Mucosa of descending colon (tissue), 3 donors: ENCODE measurements around the gene MAF. TPM values are rescaled to one million over a fixed set of nuclear protein-coding genes. Genes with fewer than 3 reads are reported as not detected.

Source experiments
- ATAC-seq: fragments of 200-7000 bp; cut with Tn5 transposase; one replicate; pipeline ENCODE4 v1.9.1; 2020; ENCODE audit warnings: mild to moderate bottlenecking, moderate library complexity
- DNase-seq, 3 donors: peaks; one replicate each; pipeline ENCODE4 v3.0.0-alpha.2; 2020
- H3K36me3 ChIP-seq: fragments of 200-600 bp; one replicate; pipeline ENCODE4 v1.8.0; 2021; ENCODE audit warnings: low read depth, mild to moderate bottlenecking
- H3K4me1 ChIP-seq: fragments of 200-600 bp; one replicate; pipeline ENCODE4 v1.8.0; 2021; ENCODE audit warnings: low read depth, mild to moderate bottlenecking
- H3K4me3 ChIP-seq: fragments of 200-600 bp; one replicate; pipeline ENCODE4 v1.8.0; 2021; ENCODE audit warnings: mild to moderate bottlenecking
- H3K9me3 ChIP-seq: fragments of 200-600 bp; one replicate; pipeline ENCODE4 v1.8.0; 2021; ENCODE audit warnings: mild to moderate bottlenecking
- intact Hi-C, 2 donors: fragments of 100-400 bp; cut with DNase I in 1 of 2; cut with micrococcal nuclease in 1 of 2; formaldehyde crosslinking; loops; one replicate each; pipeline versions ENCODE4 v1.11.0 to v1.11.1; 2022; cut with DNase I, micrococcal nuclease
- total RNA-seq, 3 donors: library from RNA; stranded (reverse); fragmentation: NEBNext Ultra II Directional in 2 of 3; extraction: Animal tissue kit (Norgen Biotek cat#: 25700) in 2 of 3; gene quantifications; one replicate each; pipeline versions ENCODE4 v1.2.1 to v1.2.4, GENCODE V29; 2021 to 2023
- TF ChIP-seq, protein P1 (sequence below): fragments of 200-600 bp; IDR thresholded peaks from one replicate; pipeline ENCODE4 v1.8.0; 2022; ENCODE audit warnings: antibody characterized with exemption, mild to moderate bottlenecking
- donor health status: DM: no; HTN: no; CAD: no; lungs with moderate emphysema.
- donor health status: DM: no; HTN: no; CAD: no.
- donor health status: DM: no; HTN: yes; CAD: no.

MAF gene
- total RNA-seq, 3 donors from 2014 or later = 17.7 to 48.1 (median 25.1) TPM

DNA sequence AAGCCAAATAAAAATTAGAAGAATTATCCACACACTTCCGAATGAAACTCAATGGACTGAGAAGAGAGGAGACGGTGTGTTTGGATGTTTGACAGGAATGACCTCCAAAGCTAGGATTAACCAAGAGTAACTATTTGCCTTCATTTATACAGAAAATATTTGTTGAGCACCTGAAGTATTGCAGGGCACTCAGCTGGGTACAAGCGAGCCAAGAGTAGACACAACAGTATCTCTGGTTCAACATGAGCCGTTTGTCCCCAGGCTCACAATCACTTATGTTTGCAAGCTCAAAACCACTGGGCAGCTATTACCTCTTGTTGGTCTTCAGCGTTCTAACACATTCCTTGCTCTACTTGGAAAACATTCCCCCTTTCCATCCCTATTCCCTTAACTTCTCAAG, 38.8 kb downstream of the MAF start:
- no peaks in the 10 kb centered on the region for H3K4me1 ChIP-seq
- TF ChIP-seq, protein P1, sequence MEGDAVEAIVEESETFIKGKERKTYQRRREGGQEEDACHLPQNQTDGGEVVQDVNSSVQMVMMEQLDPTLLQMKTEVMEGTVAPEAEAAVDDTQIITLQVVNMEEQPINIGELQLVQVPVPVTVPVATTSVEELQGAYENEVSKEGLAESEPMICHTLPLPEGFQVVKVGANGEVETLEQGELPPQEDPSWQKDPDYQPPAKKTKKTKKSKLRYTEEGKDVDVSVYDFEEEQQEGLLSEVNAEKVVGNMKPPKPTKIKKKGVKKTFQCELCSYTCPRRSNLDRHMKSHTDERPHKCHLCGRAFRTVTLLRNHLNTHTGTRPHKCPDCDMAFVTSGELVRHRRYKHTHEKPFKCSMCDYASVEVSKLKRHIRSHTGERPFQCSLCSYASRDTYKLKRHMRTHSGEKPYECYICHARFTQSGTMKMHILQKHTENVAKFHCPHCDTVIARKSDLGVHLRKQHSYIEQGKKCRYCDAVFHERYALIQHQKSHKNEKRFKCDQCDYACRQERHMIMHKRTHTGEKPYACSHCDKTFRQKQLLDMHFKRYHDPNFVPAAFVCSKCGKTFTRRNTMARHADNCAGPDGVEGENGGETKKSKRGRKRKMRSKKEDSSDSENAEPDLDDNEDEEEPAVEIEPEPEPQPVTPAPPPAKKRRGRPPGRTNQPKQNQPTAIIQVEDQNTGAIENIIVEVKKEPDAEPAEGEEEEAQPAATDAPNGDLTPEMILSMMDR = no peak
- no peaks in the 10 kb centered on the region for H3K36me3 ChIP-seq
- no peak for ATAC-seq
- H3K4me3 ChIP-seq = no peak overlapping the region
- intact Hi-C loops = no loop called here
- no peak for DNase-seq
- no peaks in the 10 kb centered on the region for H3K9me3 ChIP-seq

DNA sequence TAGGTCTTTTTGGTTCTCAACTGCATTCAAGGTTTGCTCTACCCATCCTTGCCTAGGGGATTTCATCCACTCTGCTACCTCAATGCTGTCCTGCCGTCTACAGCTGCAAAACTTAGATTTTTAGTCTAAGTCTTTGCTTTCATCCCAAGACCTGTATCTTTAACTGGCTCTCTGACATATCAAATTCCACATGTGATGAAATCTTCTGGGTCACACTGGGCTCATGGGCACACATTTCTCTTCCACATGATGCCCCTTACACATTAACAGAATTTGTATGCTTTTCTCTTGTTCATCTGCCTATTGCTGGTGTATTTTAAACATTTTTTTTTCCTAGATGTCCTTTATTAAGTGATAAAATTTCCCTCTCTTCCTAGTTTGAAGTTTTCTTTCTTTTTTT, 39.6 kb downstream of the MAF start:
- TF ChIP-seq, protein P1 = no peak
- Histone ChIP-seq H3K4me3 (no peak overlapping the region), H3K9me3 (no peaks in the 10 kb centered on the region), H3K36me3 (no peaks in the 10 kb centered on the region), H3K4me1 (no peaks in the 10 kb centered on the region)
- intact Hi-C loops = no loop called here
- ATAC-seq (no peak), DNase-seq (no peak)

DNA sequence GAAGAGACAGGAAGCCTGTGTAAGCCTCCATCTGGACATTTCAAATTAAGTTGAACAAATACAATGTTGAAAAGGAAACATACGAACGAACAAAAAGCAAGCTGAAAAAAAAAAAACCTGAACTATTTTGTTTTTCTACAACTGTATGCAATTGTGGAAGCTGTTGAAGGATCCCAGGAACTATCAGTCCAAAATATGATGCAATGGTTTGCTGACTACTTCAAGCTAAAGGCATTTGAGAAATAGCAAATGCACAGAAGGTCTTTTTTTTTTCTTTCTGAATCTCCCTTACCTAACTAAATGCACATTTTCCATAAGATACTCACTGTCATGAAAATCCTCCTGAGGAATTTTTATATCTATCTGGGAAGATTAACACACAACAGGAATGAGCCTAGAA, 40.2 kb downstream of the MAF start:
- ATAC-seq (no peak), DNase-seq (no peak)
- TF ChIP-seq, protein P1 = no peak
- no peaks in the 10 kb centered on the region for H3K36me3 ChIP-seq
- H3K4me3 ChIP-seq = no peak overlapping the region
- intact Hi-C loops = no loop called here
- H3K9me3 ChIP-seq = no peaks in the 10 kb centered on the region
- H3K4me1 ChIP-seq = no peaks in the 10 kb centered on the region

DNA sequence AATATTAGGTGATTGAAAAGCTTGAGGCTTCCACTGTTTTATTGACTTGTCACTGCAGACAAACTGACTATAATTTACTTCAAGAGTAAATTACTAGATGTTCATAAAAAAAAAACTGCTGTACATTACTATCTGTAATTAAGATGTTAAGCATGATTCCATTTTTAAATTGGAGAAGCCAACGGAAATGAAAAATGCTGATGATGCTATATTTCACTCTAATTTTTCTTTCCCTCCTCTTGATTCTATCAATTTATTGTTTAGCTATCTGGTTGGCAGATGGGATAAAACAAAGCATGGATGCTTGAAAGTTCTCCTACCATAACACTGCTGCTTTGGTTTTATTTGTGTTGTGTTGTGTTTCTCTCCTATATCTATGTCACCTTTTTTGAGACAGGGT, 41.0 kb downstream of the MAF start:
- no peaks in the 10 kb centered on the region for H3K36me3 ChIP-seq
- ATAC-seq = no peak
- no peak overlapping the region for H3K4me3 ChIP-seq
- no peaks in the 10 kb centered on the region for H3K9me3 ChIP-seq
- TF ChIP-seq, protein P1 = no peak
- intact Hi-C loops = no loop called here
- H3K4me1 ChIP-seq = no peaks in the 10 kb centered on the region
- no peak for DNase-seq

DNA sequence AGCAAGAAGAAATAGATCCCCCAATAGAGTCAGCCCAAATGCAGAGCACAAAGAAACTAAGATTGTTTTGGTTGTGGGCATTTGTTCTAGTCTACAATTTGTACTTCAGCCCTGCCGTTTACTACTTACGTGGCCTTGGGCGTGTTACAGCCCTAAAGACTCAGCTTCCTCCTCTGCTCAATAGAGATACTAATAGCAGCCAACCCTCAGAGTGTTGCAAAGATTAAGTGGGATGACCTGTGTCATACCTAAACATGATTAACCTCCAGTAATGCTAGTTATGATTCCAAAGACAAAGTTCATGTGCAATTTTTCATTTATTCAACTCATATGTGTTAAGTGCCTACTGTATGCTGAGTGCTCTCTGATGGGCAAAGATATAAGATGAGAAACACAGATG, 43.1 kb downstream of the MAF start:
- DNase-seq (no peak), ATAC-seq (no peak)
- Histone ChIP-seq H3K4me1 (no peaks in the 10 kb centered on the region), H3K36me3 (no peaks in the 10 kb centered on the region), H3K4me3 (no peak overlapping the region), H3K9me3 (no peaks in the 10 kb centered on the region)
- intact Hi-C loops = no loop called here
- TF ChIP-seq, protein P1 = no peak

DNA sequence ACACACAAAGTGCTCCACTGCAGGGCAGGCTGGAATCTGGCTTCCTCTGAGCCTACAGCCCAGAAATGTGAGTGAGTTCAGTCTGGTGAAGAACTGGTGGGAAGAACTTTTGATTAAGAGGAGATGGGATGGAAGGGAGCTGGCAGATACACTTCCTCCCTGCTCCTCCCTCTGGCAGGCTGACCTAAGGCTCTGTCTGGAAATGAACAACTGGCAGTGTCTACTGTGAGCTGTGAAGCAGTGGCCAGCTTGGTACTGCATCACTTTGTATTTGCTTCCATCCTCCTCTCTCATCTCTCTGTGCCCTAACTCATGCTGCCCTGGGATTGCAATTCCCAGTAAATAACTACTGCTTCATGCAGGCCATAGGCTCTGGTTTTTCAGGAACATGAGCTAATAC, 45.6 kb downstream of the MAF start:
- TF ChIP-seq, protein P1 = no peak
- intact Hi-C loops = no loop called here
- no peak for ATAC-seq

More for the DNA sequence above, 45.6 kb downstream of the MAF start:
- H3K4me3 ChIP-seq = no peak overlapping the region
- DNase-seq = no peak
- H3K9me3 ChIP-seq = no peaks in the 10 kb centered on the region
- no peaks in the 10 kb centered on the region for H3K36me3 ChIP-seq
- no peaks in the 10 kb centered on the region for H3K4me1 ChIP-seq
